WTC11 (cell line): ENCODE data around the gene CC2D1A. TPM values are rescaled to one million over a fixed set of nuclear protein-coding genes. Genes with fewer than 3 reads are reported as not detected.

Experiments used
- ATAC-seq: fragments of 200-7000 bp; cut with Tn5 transposase; 2 replicates; pipeline ENCODE4 v1.10.0; 2021; ENCODE audit warnings: mild to moderate bottlenecking, moderate library complexity
- CTCF ChIA-PET: fragments of 300-600 bp; sonication (Branson Sonifier 250); formaldehyde crosslinking; loops from one replicate; lab custom pipeline; 2021; ENCODE audit warnings: antibody characterized with exemption; lab: Charles Lee
- POLR2A ChIA-PET: fragments of 350-600 bp; sonication (Branson Sonifier 250); formaldehyde crosslinking; loops from one replicate; lab custom pipeline; 2021; ENCODE audit warnings: antibody characterized with exemption; lab: Charles Lee
- DNase-seq: peaks from one replicate; pipeline ENCODE4 v3.0.0; 2021; ENCODE audit warnings: low spot score
- H3K27ac Mint-ChIP-seq: 2 replicates; pipeline ENCODE4 v1.8.0; 2021; ENCODE audit warnings: mixed read lengths
- H3K27me3 Mint-ChIP-seq: 2 replicates; pipeline ENCODE4 v1.8.0; 2021; ENCODE audit warnings: low read depth, mild to moderate bottlenecking, moderate library complexity, mixed read lengths
- H3K36me3 Mint-ChIP-seq: 2 replicates; pipeline ENCODE4 v1.8.0; 2021; ENCODE audit warnings: mixed read lengths
- H3K4me1 Mint-ChIP-seq: 2 replicates; pipeline ENCODE4 v1.8.0; 2022; ENCODE audit warnings: mixed read lengths
- H3K4me3 Mint-ChIP-seq: 2 replicates; pipeline ENCODE4 v1.8.0; 2021; ENCODE audit warnings: mild to moderate bottlenecking, moderate library complexity, mixed read lengths
- H3K9me3 Mint-ChIP-seq: 2 replicates; pipeline ENCODE4 v1.8.0; 2021; ENCODE audit warnings: mixed read lengths
- FOXK1 ChIP-seq: sonication (generic); formaldehyde crosslinking; IDR thresholded peaks from 2 replicates; pipeline ENCODE4 v1.8.0; 2022; ENCODE audit warnings: mild to moderate bottlenecking, moderate library complexity, missing genetic modification reagents
- FOXP1 ChIP-seq: sonication (generic); formaldehyde crosslinking; IDR thresholded peaks from 2 replicates; pipeline ENCODE4 v1.8.0; 2022; ENCODE audit warnings: missing genetic modification reagents, mild to moderate bottlenecking, moderate library complexity, borderline replicate concordance
- HMGA2 ChIP-seq: fragments of 250-450 bp; sonication (Bioruptor Pico); IDR thresholded peaks from 2 replicates; pipeline ENCODE4 v1.4.0; 2021; ENCODE audit warnings: mild to moderate bottlenecking, moderate library complexity
- JUN ChIP-seq: sonication (generic); formaldehyde crosslinking; IDR thresholded peaks from 2 replicates; pipeline ENCODE4 v1.8.0; 2023; ENCODE audit warnings: mild to moderate bottlenecking, missing genetic modification reagents
- NR1H2 ChIP-seq: sonication (generic); formaldehyde crosslinking; IDR thresholded peaks from 2 replicates; pipeline ENCODE4 v1.9.0; 2021; ENCODE audit warnings: mild to moderate bottlenecking, moderate library complexity, missing genetic modification reagents
- PRRX2 ChIP-seq: fragments of 250-450 bp; sonication (Bioruptor Pico); IDR thresholded peaks from 2 replicates; pipeline ENCODE4 v1.8.0; 2021; ENCODE audit warnings: mild to moderate bottlenecking
- RELA ChIP-seq: sonication (generic); formaldehyde crosslinking; IDR thresholded peaks from 2 replicates; pipeline ENCODE4 v1.8.1; 2022; ENCODE audit warnings: missing genetic modification reagents, mild to moderate bottlenecking, borderline replicate concordance
- RORB ChIP-seq: fragments of 250-450 bp; sonication (Bioruptor Pico); IDR thresholded peaks from 2 replicates; pipeline ENCODE4 v1.9.0; 2021; ENCODE audit warnings: mild to moderate bottlenecking
- SP1 ChIP-seq: sonication (generic); formaldehyde crosslinking; conservative IDR thresholded peaks from 2 replicates; pipeline ENCODE4 v1.8.1; 2022; ENCODE audit warnings: missing genetic modification reagents
- TEAD4 ChIP-seq: sonication (generic); formaldehyde crosslinking; IDR thresholded peaks from 2 replicates; pipeline ENCODE4 v1.8.0; 2022; ENCODE audit warnings: mild to moderate bottlenecking, missing genetic modification reagents
- ZNF671 ChIP-seq: fragments of 250-450 bp; sonication (Bioruptor Pico); IDR thresholded peaks from 2 replicates; pipeline ENCODE4 v1.8.0; 2021; ENCODE audit warnings: mild to moderate bottlenecking
- total RNA-seq: library from RNA; stranded (reverse); gene quantifications from 3 replicates; pipeline ENCODE4 v1.2.3, GENCODE V29; 2021
- TF ChIP-seq, protein P1 (sequence below): sonication (generic); formaldehyde crosslinking; IDR thresholded peaks from 2 replicates; pipeline ENCODE4 v1.8.1; 2023; ENCODE audit warnings: mild to moderate bottlenecking, moderate library complexity, missing genetic modification reagents
- TF ChIP-seq, protein P2 (sequence below): fragments of 250-450 bp; sonication (Bioruptor Pico); IDR thresholded peaks from 2 replicates; pipeline ENCODE4 v1.9.0; 2021; ENCODE audit warnings: mild to moderate bottlenecking
- TF ChIP-seq, protein P3 (sequence below): sonication (generic); formaldehyde crosslinking; IDR thresholded peaks from 2 replicates; pipeline ENCODE4 v1.8.1; 2022; ENCODE audit warnings: mild to moderate bottlenecking, moderate library complexity, missing genetic modification reagents
- TF ChIP-seq, protein P4 (sequence below): sonication (generic); formaldehyde crosslinking; IDR thresholded peaks from 2 replicates; pipeline ENCODE4 v1.8.1; 2023; ENCODE audit warnings: mild to moderate bottlenecking, missing genetic modification reagents, borderline replicate concordance
- TF ChIP-seq, protein P5 (sequence below): sonication (generic); formaldehyde crosslinking; IDR thresholded peaks from 2 replicates; pipeline ENCODE4 v1.8.1; 2022; ENCODE audit warnings: low read depth, mild to moderate bottlenecking, moderate library complexity, missing genetic modification reagents, borderline replicate concordance
- TF ChIP-seq, protein P6 (sequence below): sonication (generic); formaldehyde crosslinking; IDR thresholded peaks from 2 replicates; pipeline ENCODE4 v1.8.1; 2022; ENCODE audit warnings: mild to moderate bottlenecking, missing genetic modification reagents, moderate library complexity, borderline replicate concordance
- TF ChIP-seq, protein P7 (sequence below): sonication (generic); formaldehyde crosslinking; IDR thresholded peaks from 2 replicates; pipeline ENCODE4 v1.8.0; 2022; ENCODE audit warnings: mild to moderate bottlenecking, missing genetic modification reagents
- TF ChIP-seq, protein P8 (sequence below): sonication (generic); formaldehyde crosslinking; IDR thresholded peaks from 2 replicates; pipeline ENCODE4 v1.8.0; 2022; ENCODE audit warnings: missing genetic modification reagents
- TF ChIP-seq, protein P9 (sequence below): sonication (generic); formaldehyde crosslinking; IDR thresholded peaks from 2 replicates; pipeline ENCODE4 v1.8.0; 2022; ENCODE audit warnings: mild to moderate bottlenecking, missing genetic modification reagents

CC2D1A gene
- total RNA-seq, 1 experiment from 2014 or later, result 44.2 TPM

DNA sequence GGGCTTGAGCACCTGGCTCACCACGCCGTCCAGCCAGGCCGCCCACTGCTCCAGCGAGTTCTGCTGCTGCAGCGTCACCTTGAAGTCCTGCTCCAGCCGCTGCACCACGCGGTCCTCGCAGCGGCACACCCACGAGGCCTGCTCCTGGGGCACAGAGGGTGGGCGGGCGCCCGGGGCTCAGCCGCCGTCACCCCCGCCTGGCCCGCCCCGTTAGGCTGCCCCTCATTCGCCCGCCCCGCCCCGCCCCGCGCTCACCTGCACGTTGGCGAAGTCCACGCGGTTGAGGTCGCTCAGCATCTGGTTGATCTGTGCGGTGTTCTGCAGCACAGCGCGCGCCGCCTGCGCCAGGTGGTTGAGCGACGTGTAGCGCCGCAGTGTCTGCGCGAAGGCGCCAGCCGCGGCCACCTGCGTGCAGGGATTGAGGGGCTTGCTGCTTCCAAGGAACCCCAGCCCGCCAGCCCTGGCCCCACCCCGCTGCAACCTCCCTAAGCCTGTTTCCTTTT, 57.7 kb downstream of the CC2D1A start:
- H3K36me3 Mint-ChIP-seq, result peaks cover 9% of the 10 kb centered on the region; the same call in 1 of the 2 replicates
- CTCF ChIA-PET, result interaction anchor here (0.6 to 3.7 kb wide), 16 partner anchors 10 to 109 kb away, joined by 3 to 30 read pairs (median 10); partner anchors contain the start of genes DCAF15, IL27RA, MISP3 and PODNL1
- peak overlapping the region; percentile 56 for H3K4me3 Mint-ChIP-seq
- POLR2A ChIA-PET, result interaction anchor here (0.6 to 3.5 kb wide), 5 partner anchors 11 to 28 kb away, joined by 3 to 23 read pairs (median 5); partner anchors contain the start of genes DCAF15 and PODNL1
- no peak overlapping the region for H3K27ac Mint-ChIP-seq
- ATAC-seq (peak; percentile 7), DNase-seq (peak; percentile 61)
- no peaks in the 10 kb centered on the region for H3K9me3 Mint-ChIP-seq
- peaks cover 6% of the 10 kb centered on the region for H3K4me1 Mint-ChIP-seq
- H3K27me3 Mint-ChIP-seq, result peaks cover 3% of the 10 kb centered on the region
- TF ChIP-seq FOXK1, result peak; percentile 50; the same call in 1 of the 2 replicates
- TF ChIP-seq, protein P1, sequence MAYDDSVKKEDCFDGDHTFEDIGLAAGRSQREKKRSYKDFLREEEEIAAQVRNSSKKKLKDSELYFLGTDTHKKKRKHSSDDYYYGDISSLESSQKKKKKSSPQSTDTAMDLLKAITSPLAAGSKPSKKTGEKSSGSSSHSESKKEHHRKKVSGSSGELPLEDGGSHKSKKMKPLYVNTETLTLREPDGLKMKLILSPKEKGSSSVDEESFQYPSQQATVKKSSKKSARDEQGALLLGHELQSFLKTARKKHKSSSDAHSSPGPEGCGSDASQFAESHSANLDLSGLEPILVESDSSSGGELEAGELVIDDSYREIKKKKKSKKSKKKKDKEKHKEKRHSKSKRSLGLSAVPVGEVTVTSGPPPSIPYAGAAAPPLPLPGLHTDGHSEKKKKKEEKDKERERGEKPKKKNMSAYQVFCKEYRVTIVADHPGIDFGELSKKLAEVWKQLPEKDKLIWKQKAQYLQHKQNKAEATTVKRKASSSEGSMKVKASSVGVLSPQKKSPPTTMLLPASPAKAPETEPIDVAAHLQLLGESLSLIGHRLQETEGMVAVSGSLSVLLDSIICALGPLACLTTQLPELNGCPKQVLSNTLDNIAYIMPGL (CRISPR knock-in tag), result peak; percentile 17; the same call in 1 of the 2 replicates
- TF ChIP-seq, protein P2, sequence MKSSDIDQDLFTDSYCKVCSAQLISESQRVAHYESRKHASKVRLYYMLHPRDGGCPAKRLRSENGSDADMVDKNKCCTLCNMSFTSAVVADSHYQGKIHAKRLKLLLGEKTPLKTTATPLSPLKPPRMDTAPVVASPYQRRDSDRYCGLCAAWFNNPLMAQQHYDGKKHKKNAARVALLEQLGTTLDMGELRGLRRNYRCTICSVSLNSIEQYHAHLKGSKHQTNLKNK, result no peak
- TF ChIP-seq, protein P3, sequence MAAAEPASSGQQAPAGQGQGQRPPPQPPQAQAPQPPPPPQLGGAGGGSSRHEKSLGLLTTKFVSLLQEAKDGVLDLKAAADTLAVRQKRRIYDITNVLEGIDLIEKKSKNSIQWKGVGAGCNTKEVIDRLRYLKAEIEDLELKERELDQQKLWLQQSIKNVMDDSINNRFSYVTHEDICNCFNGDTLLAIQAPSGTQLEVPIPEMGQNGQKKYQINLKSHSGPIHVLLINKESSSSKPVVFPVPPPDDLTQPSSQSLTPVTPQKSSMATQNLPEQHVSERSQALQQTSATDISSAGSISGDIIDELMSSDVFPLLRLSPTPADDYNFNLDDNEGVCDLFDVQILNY (CRISPR knock-in tag), result 0 out of 2 replicates have a peak, but pooled peaks have one; percentile 50
- TF ChIP-seq, all 79 proteins: peak for 3

DNA sequence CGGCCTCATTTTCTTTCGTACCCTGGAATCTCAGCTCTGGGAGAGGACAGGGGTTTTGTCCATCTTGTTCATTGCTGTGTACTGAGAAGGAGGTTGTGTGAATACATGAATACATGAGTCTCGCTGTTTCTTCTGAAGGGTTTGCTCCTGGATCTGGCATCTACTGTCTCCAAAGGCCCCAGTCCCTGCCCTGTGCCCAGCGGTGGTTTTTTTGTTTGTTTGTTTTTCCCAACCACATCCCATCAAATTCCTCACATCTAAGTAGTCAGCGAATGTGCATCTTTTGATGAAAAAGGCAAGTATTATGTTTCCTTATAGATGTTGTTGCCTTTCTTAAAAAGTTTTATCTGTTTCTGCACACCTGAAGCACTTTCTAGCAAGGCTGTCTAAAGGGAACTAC, 58.8 kb downstream of the CC2D1A start:
- no peak overlapping the region for H3K4me3 Mint-ChIP-seq
- ATAC-seq (no peak), DNase-seq (no peak)
- peaks cover 6% of the 10 kb centered on the region for H3K4me1 Mint-ChIP-seq
- POLR2A ChIA-PET, result no interaction called here
- peaks cover 15% of the 10 kb centered on the region for H3K36me3 Mint-ChIP-seq
- H3K27ac Mint-ChIP-seq, result no peak overlapping the region
- H3K27me3 Mint-ChIP-seq, result peaks cover 3% of the 10 kb centered on the region
- no peaks in the 10 kb centered on the region for H3K9me3 Mint-ChIP-seq
- CTCF ChIA-PET, result interaction anchor here (3.7 kb wide), 1 partner anchor 95 kb away, joined by 21 read pairs; no protein-coding TSS in a partner anchor
- TF ChIP-seq, protein P4, sequence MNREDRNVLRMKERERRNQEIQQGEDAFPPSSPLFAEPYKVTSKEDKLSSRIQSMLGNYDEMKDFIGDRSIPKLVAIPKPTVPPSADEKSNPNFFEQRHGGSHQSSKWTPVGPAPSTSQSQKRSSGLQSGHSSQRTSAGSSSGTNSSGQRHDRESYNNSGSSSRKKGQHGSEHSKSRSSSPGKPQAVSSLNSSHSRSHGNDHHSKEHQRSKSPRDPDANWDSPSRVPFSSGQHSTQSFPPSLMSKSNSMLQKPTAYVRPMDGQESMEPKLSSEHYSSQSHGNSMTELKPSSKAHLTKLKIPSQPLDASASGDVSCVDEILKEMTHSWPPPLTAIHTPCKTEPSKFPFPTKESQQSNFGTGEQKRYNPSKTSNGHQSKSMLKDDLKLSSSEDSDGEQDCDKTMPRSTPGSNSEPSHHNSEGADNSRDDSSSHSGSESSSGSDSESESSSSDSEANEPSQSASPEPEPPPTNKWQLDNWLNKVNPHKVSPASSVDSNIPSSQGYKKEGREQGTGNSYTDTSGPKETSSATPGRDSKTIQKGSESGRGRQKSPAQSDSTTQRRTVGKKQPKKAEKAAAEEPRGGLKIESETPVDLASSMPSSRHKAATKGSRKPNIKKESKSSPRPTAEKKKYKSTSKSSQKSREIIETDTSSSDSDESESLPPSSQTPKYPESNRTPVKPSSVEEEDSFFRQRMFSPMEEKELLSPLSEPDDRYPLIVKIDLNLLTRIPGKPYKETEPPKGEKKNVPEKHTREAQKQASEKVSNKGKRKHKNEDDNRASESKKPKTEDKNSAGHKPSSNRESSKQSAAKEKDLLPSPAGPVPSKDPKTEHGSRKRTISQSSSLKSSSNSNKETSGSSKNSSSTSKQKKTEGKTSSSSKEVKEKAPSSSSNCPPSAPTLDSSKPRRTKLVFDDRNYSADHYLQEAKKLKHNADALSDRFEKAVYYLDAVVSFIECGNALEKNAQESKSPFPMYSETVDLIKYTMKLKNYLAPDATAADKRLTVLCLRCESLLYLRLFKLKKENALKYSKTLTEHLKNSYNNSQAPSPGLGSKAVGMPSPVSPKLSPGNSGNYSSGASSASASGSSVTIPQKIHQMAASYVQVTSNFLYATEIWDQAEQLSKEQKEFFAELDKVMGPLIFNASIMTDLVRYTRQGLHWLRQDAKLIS (CRISPR knock-in tag), result no peak
- TF ChIP-seq RELA (no peak), PRRX2 (CRISPR knock-in tag) (no peak), SP1 (CRISPR knock-in tag) (no peak), TEAD4 (CRISPR knock-in tag) (no peak), RORB (CRISPR knock-in tag) (no peak), ZNF671 (CRISPR knock-in tag) (no peak), FOXP1 (CRISPR knock-in tag) (no peak), NR1H2 (CRISPR knock-in tag) (no peak), JUN (CRISPR knock-in tag) (no peak), HMGA2 (CRISPR knock-in tag) (no peak)
- TF ChIP-seq, protein P5, sequence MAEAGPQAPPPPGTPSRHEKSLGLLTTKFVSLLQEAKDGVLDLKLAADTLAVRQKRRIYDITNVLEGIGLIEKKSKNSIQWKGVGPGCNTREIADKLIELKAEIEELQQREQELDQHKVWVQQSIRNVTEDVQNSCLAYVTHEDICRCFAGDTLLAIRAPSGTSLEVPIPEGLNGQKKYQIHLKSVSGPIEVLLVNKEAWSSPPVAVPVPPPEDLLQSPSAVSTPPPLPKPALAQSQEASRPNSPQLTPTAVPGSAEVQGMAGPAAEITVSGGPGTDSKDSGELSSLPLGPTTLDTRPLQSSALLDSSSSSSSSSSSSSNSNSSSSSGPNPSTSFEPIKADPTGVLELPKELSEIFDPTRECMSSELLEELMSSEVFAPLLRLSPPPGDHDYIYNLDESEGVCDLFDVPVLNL (CRISPR knock-in tag), result no peak
- TF ChIP-seq, protein P6, sequence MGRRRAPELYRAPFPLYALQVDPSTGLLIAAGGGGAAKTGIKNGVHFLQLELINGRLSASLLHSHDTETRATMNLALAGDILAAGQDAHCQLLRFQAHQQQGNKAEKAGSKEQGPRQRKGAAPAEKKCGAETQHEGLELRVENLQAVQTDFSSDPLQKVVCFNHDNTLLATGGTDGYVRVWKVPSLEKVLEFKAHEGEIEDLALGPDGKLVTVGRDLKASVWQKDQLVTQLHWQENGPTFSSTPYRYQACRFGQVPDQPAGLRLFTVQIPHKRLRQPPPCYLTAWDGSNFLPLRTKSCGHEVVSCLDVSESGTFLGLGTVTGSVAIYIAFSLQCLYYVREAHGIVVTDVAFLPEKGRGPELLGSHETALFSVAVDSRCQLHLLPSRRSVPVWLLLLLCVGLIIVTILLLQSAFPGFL (CRISPR knock-in tag), result no peak
- TF ChIP-seq, protein P7, sequence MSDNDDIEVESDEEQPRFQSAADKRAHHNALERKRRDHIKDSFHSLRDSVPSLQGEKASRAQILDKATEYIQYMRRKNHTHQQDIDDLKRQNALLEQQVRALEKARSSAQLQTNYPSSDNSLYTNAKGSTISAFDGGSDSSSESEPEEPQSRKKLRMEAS (CRISPR knock-in tag), result no peak
- TF ChIP-seq, protein P8, sequence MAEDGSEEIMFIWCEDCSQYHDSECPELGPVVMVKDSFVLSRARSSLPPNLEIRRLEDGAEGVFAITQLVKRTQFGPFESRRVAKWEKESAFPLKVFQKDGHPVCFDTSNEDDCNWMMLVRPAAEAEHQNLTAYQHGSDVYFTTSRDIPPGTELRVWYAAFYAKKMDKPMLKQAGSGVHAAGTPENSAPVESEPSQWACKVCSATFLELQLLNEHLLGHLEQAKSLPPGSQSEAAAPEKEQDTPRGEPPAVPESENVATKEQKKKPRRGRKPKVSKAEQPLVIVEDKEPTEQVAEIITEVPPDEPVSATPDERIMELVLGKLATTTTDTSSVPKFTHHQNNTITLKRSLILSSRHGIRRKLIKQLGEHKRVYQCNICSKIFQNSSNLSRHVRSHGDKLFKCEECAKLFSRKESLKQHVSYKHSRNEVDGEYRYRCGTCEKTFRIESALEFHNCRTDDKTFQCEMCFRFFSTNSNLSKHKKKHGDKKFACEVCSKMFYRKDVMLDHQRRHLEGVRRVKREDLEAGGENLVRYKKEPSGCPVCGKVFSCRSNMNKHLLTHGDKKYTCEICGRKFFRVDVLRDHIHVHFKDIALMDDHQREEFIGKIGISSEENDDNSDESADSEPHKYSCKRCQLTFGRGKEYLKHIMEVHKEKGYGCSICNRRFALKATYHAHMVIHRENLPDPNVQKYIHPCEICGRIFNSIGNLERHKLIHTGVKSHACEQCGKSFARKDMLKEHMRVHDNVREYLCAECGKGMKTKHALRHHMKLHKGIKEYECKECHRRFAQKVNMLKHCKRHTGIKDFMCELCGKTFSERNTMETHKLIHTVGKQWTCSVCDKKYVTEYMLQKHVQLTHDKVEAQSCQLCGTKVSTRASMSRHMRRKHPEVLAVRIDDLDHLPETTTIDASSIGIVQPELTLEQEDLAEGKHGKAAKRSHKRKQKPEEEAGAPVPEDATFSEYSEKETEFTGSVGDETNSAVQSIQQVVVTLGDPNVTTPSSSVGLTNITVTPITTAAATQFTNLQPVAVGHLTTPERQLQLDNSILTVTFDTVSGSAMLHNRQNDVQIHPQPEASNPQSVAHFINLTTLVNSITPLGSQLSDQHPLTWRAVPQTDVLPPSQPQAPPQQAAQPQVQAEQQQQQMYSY (CRISPR knock-in tag), result no peak
- TF ChIP-seq, protein P9, sequence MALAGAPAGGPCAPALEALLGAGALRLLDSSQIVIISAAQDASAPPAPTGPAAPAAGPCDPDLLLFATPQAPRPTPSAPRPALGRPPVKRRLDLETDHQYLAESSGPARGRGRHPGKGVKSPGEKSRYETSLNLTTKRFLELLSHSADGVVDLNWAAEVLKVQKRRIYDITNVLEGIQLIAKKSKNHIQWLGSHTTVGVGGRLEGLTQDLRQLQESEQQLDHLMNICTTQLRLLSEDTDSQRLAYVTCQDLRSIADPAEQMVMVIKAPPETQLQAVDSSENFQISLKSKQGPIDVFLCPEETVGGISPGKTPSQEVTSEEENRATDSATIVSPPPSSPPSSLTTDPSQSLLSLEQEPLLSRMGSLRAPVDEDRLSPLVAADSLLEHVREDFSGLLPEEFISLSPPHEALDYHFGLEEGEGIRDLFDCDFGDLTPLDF (CRISPR knock-in tag), result no peak
